Choroid plexus epithelial cell (primary cell): Measurements from ENCODE around the gene EFNA5.
A peak's percentile ranks its signal among the peaks of the same experiment; 100 is the strongest.
"Not testable (repeated sequence)": the region's sequence is repeated elsewhere in the genome, so short reads cannot be mapped to it uniquely, and the experiment has no call there.

Experiments
- DNase-seq: peaks from one replicate; pipeline ENCODE4 v3.0.0-alpha.2; 2010; ENCODE audit warnings: low read depth
- H3K4me3 ChIP-seq: 2 replicates; pipeline ENCODE4 v1.5.1; 2011; ENCODE audit warnings: low read depth, mild to moderate bottlenecking, control low read depth, low read length, moderate library complexity
- TF ChIP-seq, protein P1 (sequence below): conservative IDR thresholded peaks from 2 replicates; pipeline ENCODE4 v1.5.1; 2011; ENCODE audit warnings: low read depth, mild to moderate bottlenecking, control low read depth, inconsistent platforms, low read length, moderate library complexity

The EFNA5 gene

DNA sequence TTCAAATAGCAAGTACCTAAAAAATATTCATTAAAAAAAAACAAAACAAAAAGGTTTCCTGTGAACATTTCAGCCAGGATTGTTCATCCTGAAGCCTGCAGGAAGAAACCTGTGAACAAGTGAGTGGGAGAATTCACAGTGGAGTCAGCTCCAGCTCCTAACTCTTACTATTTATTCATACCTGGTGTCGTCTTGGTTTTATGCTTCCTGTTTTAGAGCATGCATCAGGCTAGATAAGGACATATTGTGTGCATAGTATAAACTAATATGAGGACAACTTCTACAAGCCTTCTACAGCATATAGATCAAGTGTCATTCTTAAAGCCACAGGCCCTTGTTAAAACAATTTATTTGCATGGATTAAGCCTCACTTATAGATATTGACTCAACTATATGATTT is 169.9 kb downstream of the EFNA5 start:
- TF ChIP-seq, protein P1, sequence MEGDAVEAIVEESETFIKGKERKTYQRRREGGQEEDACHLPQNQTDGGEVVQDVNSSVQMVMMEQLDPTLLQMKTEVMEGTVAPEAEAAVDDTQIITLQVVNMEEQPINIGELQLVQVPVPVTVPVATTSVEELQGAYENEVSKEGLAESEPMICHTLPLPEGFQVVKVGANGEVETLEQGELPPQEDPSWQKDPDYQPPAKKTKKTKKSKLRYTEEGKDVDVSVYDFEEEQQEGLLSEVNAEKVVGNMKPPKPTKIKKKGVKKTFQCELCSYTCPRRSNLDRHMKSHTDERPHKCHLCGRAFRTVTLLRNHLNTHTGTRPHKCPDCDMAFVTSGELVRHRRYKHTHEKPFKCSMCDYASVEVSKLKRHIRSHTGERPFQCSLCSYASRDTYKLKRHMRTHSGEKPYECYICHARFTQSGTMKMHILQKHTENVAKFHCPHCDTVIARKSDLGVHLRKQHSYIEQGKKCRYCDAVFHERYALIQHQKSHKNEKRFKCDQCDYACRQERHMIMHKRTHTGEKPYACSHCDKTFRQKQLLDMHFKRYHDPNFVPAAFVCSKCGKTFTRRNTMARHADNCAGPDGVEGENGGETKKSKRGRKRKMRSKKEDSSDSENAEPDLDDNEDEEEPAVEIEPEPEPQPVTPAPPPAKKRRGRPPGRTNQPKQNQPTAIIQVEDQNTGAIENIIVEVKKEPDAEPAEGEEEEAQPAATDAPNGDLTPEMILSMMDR, result no peak
- H3K4me3 ChIP-seq, result no peak overlapping the region
- DNase-seq, result no peak

DNA sequence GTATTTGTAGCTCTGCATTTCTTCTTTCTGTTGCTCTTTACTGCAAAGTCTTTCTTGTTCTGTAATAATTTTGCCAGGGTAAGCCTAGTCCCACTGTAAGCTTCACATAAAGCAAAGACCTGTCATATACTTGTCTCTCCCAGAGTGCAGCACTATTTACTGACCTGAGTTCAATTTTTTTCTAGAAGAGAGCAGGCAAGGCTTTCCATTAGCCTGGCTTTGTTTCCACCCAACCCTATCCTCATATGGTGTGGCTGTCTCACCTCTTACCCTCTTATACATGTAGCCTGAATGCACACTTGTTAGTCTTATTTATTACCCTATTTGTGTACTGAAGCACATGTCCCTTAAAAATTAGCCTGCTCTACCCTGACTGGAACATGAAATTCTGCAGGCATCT is 170.4 kb downstream of the EFNA5 start:
- TF ChIP-seq, protein P1, result no peak
- no peak overlapping the region for H3K4me3 ChIP-seq

DNA sequence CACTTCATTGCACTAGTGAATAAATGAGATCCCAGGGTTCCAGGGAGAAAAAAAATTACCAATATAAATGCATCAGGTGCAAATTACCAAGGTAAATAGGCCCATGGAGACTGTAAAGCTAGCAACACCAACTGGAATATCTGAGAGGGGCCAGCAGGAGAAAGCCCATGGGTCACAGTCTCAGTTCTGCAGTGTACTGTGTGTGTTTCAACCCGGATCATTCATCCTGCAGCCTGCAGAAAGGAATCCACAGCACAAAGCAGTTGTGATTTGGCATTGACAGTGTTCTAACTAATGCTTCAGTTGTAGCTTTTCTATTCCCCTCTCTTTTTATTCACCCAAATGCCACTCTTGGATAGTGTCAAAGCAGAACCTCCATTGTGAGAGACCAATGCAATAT is 171.0 kb downstream of the EFNA5 start:
- TF ChIP-seq, protein P1, result no peak
- no peak overlapping the region for H3K4me3 ChIP-seq
- DNase-seq, result no peak

More for the DNA sequence above, 170.4 kb downstream of the EFNA5 start:
- no peak for DNase-seq

DNA sequence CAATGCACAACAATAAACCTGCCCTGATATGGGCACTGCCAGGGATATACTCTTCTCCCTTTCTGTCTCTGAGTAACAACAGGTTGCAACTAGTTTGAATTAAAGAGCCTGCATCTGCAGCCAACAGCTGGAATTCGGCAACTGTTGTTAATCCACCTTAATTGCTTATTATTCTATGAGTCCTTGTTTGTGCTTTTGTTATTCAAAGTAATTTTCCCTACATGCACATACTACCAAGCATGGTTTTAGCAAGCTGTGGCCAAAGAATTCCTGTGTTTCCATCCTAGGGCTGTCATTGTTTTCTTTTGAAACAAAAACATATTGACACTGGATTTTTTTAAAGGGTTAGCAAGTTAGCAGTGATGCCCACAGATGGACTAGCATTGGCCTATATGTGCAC is 171.5 kb downstream of the EFNA5 start:
- DNase-seq, result no peak
- TF ChIP-seq, protein P1, result no peak
- H3K4me3 ChIP-seq, result no peak overlapping the region

DNA sequence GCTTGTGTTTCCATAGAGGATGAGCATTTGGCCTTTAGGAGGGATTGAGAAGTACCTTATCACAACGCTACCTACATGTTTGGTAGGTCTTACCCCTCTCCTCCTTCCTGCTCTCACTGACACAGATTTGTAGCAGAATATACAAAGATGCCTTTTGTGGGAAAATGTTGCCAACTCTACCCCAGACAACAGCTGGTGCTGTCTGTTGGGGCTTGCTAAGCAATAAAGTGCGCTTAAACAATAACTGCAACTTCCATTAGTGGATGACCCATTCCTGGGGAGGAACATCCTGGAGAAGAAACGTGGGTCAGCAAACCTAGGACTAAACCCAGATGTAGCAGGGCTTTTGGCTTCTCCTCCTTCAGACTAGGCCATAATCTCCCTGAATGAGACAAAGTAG is 174.3 kb downstream of the EFNA5 start:
- DNase-seq, result no peak
- H3K4me3 ChIP-seq, result no peak overlapping the region
- TF ChIP-seq, protein P1, result no peak

DNA sequence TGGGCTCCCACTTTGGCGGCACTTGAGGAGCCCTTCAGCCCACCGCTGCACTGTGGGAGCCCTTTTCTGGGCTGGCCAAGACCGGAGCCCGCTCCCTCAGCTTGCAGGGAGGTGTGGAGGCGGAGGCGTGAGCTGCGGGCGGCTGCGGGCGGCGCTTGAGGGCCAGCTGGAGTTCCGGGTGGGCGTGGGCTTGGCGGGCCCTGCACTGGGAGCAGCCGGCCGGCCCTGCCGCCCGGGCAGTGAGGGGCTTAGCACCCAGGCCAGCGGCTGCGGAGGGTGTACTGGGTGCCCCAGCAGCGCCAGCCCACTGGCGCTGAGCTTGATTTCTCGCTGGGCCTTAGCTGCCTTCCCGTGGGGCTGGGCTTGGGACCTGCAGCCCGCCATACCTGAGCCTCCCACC is 176.6 kb downstream of the EFNA5 start:
- not testable (repeated sequence) for DNase-seq, H3K4me3 ChIP-seq

DNA sequence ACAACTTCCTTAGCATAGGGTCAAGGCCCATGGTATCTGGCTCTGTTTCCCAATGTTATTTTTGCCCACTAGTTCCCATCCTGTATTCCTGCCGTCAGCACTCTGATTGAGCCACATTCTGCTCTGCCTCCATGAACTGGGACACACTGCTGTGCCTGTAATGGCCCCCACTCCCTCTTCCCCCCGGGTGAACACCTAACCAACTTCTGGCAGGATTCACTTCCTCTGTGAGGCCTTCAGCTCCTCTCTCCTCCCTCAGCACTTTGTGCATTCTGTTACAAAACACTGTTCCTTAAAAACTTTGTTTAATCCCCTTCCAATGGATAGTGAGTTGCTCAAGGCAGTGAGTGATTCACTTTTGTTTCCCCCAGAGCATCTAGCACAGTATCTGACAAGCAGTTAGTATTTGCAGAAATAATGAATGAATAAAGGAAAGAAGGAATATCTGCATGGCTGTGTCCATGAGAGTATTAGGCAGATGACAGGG is 183.6 kb downstream of the EFNA5 start:
- TF ChIP-seq, protein P1, result no peak
- DNase-seq, result peak; percentile 63
- no peak overlapping the region for H3K4me3 ChIP-seq
